Endothelial cell of umbilical vein (primary cell): ENCODE results near the gene MLYCD. TPM values are rescaled to one million over a fixed set of nuclear protein-coding genes. Genes with fewer than 3 reads are reported as not detected.

Experiments
- BruUV-seq: library from RNA; stranded (reverse); fragments of 400-500 nt; replicated peaks from 2 replicates; lab custom pipeline; 2021; lab: Mats Ljungman, UMichigan
- CTCF ChIA-PET: fragments of 300-600, 350-600 bp; sonication (Branson Sonifier 250); formaldehyde crosslinking; loops from one replicate; lab custom pipeline; 2021; ENCODE audit warnings: antibody characterized with exemption, inconsistent platforms; lab: Charles Lee
- POLR2A ChIA-PET: fragments of 300-600, 350-600 bp; sonication (Branson Sonifier 250); formaldehyde crosslinking; loops from one replicate; lab custom pipeline; 2021; ENCODE audit warnings: antibody characterized with exemption, inconsistent platforms; lab: Charles Lee
- DNase-seq: peaks from one replicate; pipeline ENCODE4 v3.0.0-alpha.2; 2011; ENCODE audit warnings: low read depth, low spot score
- FAIRE-seq: peaks from 2 replicates; lab custom pipeline; 2011; peaks lifted over from hg19 to GRCh38; lab: Jason Lieb, UNC
- H2AFZ ChIP-seq: 2 replicates; pipeline ENCODE4 v1.6.0; 2012; ENCODE audit warnings: low read depth, low read length, control low read depth, inconsistent platforms
- H3K27ac ChIP-seq: 2 replicates; pipeline ENCODE4 v1.5.1; 2011; ENCODE audit warnings: low read depth, mild to moderate bottlenecking, control low read depth, low read length, moderate library complexity; ENCODE audit not compliant: insufficient read depth
- H3K27me3 ChIP-seq, 2 experiments: 2 replicates each; pipeline versions ENCODE4 v1.6.0 to v1.6.1; 2011; ENCODE audit warnings: low read length in 2 of 2, mixed read lengths in 1 of 2; ENCODE audit not compliant: control insufficient read depth in 2 of 2, insufficient read depth in 2 of 2
- H3K36me3 ChIP-seq, 2 experiments: 2 replicates in 1 of 2; 3 replicates in 1 of 2; pipeline ENCODE4 v1.5.1; 2011; ENCODE audit warnings: low read length in 2 of 2, mild to moderate bottlenecking in 1 of 2, moderate library complexity in 1 of 2; ENCODE audit not compliant: control insufficient read depth in 2 of 2, insufficient read depth in 2 of 2; ENCODE audit errors: extremely low read depth in 1 of 2
- H3K4me1 ChIP-seq: 3 replicates; pipeline ENCODE4 v1.5.1; 2011; ENCODE audit warnings: mild to moderate bottlenecking, low read length; ENCODE audit not compliant: control insufficient read depth, insufficient read depth; ENCODE audit errors: extremely low read depth
- H3K4me2 ChIP-seq: 2 replicates; pipeline ENCODE4 v1.6.1; 2011; ENCODE audit warnings: low read length, control low read depth, mixed read lengths; ENCODE audit not compliant: insufficient read depth
- H3K4me3 ChIP-seq, 3 experiments: fragments of 200-600 bp in 1 of 3; sonication (generic), shearing (Covaris generic) in 1 of 3; replicated peaks in 1 of 3; 2 replicates each; pipeline ENCODE4 v1.5.1; 2011 to 2016; ENCODE audit warnings: control low read depth in 3 of 3, low read length in 3 of 3, mild to moderate bottlenecking in 2 of 3, inconsistent platforms in 1 of 3, low read depth in 1 of 3, moderate library complexity in 1 of 3; ENCODE audit not compliant: insufficient read depth in 1 of 3
- H3K79me2 ChIP-seq: 2 replicates; pipeline ENCODE4 v1.6.0; 2012; ENCODE audit warnings: low read length, inconsistent platforms; ENCODE audit not compliant: control insufficient read depth, insufficient read depth
- H3K9ac ChIP-seq: replicated peaks from 2 replicates; pipeline ENCODE3; 2011; ENCODE audit warnings: low read length, control low read depth; ENCODE audit not compliant: insufficient read depth; ENCODE audit errors: extremely low read depth
- H3K9me1 ChIP-seq: replicated peaks from 3 replicates; pipeline ENCODE4 v1.6.0; 2011; ENCODE audit warnings: mild to moderate bottlenecking, low read length; ENCODE audit not compliant: control insufficient read depth, insufficient read depth; ENCODE audit errors: extremely low read depth
- H3K9me3 ChIP-seq: replicated peaks from 2 replicates; pipeline ENCODE4 v1.5.1; 2012; ENCODE audit warnings: low read length, inconsistent platforms; ENCODE audit not compliant: control insufficient read depth, insufficient read depth
- H4K20me1 ChIP-seq: replicated peaks from 2 replicates; pipeline ENCODE3; 2011; ENCODE audit warnings: mild to moderate bottlenecking, low read length; ENCODE audit not compliant: control insufficient read depth, insufficient read depth; ENCODE audit errors: extremely low read depth
- EZH2 ChIP-seq: IDR thresholded peaks from 2 replicates; pipeline ENCODE4 v1.6.1; 2012; ENCODE audit warnings: borderline replicate concordance, low read depth, mild to moderate bottlenecking, moderate library complexity, low read length, inconsistent platforms; ENCODE audit not compliant: severe bottlenecking
- FOS ChIP-seq: IDR thresholded peaks from 2 replicates; pipeline ENCODE4 v1.6.1; 2011; ENCODE audit warnings: mild to moderate bottlenecking, low read length, moderate library complexity, borderline replicate concordance; ENCODE audit not compliant: insufficient read depth
- GATA2 ChIP-seq: IDR thresholded peaks from 2 replicates; pipeline ENCODE4 v1.7.0; 2011; ENCODE audit warnings: low read depth, mild to moderate bottlenecking, moderate library complexity, mixed read lengths, low read length; ENCODE audit not compliant: insufficient read length, insufficient read depth
- JUN ChIP-seq: IDR thresholded peaks from 2 replicates; pipeline ENCODE4 v1.6.1; 2011; ENCODE audit warnings: borderline replicate concordance, low read depth; ENCODE audit not compliant: insufficient read length, insufficient read depth
- MYC ChIP-seq: IDR thresholded peaks from one replicate; pipeline ENCODE4 v1.6.1; 2011; ENCODE audit warnings: mild to moderate bottlenecking, low read depth, low read length
- POLR2A ChIP-seq: IDR thresholded peaks from 2 replicates; pipeline ENCODE4 v1.6.1; 2012; ENCODE audit warnings: low read depth, mild to moderate bottlenecking, control low read depth, low read length
- POLR2AphosphoS5 ChIP-seq: IDR thresholded peaks from 2 replicates; pipeline ENCODE4 v1.6.1; 2012; ENCODE audit warnings: low read depth, mild to moderate bottlenecking, control low read depth, low read length, moderate library complexity; ENCODE audit not compliant: insufficient read depth
- dilution Hi-C: fragments of 300-500 bp; cut with MboI; formaldehyde crosslinking; loops from one replicate; pipeline ENCODE4 v1.15.0; 2019; ENCODE audit warnings: low sequenced_read_pairs; ENCODE audit not compliant: extremely low pct_ligation_motif_present
- intact Hi-C: fragments of 100-400 bp; cut with micrococcal nuclease; formaldehyde crosslinking; loops from one replicate; pipeline ENCODE4 v1.10.0; 2022
- polyA plus RNA-seq, 4 experiments: library from polyadenylated mRNA; depleted of rRNA in 3 of 4; stranded (reverse) in 3 of 4; unstranded in 1 of 4; fragments of >200 nt; gene quantifications; 2 replicates each; pipeline versions ENCODE4 v1.2.1 to v1.2.3, GENCODE V29; 2011 to 2012; ENCODE audit warnings: missing spikeins in 1 of 4
- total RNA-seq: library from RNA; stranded (reverse); gene quantifications from 2 replicates; pipeline ENCODE4 v1.2.3, GENCODE V29; 2021
- TF ChIP-seq, protein P1 (sequence below), 2 donors: IDR thresholded peaks; 1 replicate in 1 of 2; 2 replicates in 1 of 2; pipeline ENCODE4 v1.5.1; 2011; ENCODE audit warnings: low read length in 2 of 2, mild to moderate bottlenecking in 2 of 2, moderate library complexity in 2 of 2, control low read depth in 1 of 2, inconsistent platforms in 1 of 2, low read depth in 1 of 2; ENCODE audit not compliant: insufficient read depth in 1 of 2; ENCODE audit errors: extremely low read depth in 1 of 2
- TF ChIP-seq, protein P2 (sequence below): IDR thresholded peaks from 2 replicates; pipeline ENCODE4 v1.6.1; 2011; ENCODE audit not compliant: insufficient read depth, insufficient read length

MLYCD gene
- total and polyA plus RNA-seq, 2 donors (not counting 3 experiments of a cell fraction or from before 2014, with no cell fraction given) = 2.0 to 3.4 TPM

DNA sequence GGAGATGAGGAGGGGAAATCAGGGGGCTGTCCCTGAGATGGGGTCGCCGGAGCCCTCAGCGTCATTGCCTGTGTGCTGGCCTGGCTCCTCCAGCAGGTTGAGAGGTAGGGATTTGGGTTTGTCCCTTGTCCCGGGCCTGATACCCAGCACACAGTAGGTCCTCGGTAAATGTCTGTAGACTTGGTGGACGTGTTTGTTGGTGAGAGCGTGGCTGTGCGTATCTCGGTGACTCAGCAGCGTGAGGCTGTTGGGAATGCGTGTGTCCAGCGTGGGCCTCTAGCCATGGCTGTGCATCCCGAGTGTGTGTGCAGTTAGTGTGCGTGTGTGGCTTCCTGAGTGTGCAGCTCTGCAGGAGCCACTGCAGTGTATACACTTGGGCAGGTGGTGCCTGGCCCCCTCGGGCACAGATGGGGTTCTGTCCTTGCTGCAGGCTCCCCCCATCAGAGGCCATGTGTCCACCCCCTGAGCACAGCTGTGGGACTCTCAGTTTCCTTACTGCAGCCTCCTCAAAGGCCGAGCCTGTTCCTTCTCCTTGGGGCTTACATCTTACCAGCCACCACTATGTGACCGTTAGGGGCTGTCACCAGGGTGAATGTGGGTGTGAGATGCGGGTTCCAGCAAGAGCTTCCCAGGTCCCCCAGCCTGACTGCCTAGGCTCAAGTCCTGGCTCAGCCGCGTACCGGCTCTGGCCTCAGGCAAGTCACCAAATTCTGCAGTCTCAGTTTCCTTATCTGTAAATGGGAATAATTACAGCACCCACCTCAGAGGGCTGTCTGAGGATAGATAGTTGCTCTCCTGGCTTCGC, 74.9 kb downstream of the MLYCD start:
- H3K4me2 ChIP-seq = no peak overlapping the region
- DNase-seq (no peak), FAIRE-seq (no peak)
- H3K36me3 ChIP-seq = no peaks in the 10 kb centered on the region
- H3K79me2 ChIP-seq = no peaks in the 10 kb centered on the region
- H3K9me3 ChIP-seq = no peaks in the 10 kb centered on the region
- H3K9ac ChIP-seq = no peak overlapping the region
- no peak overlapping the region for H3K4me3 ChIP-seq
- H3K27ac ChIP-seq = no peak overlapping the region
- peaks cover 4 to 6% of the 10 kb centered on the region in 2 experiments for H3K27me3 ChIP-seq
- no peaks in the 10 kb centered on the region for H3K4me1 ChIP-seq
- ChIA-PET CTCF (no interaction called here), POLR2A (no interaction called here)
- BruUV-seq = no TSS peak
- H3K9me1 ChIP-seq = no peaks in the 10 kb centered on the region
- H4K20me1 ChIP-seq = no peaks in the 10 kb centered on the region
- TF ChIP-seq, protein P1, sequence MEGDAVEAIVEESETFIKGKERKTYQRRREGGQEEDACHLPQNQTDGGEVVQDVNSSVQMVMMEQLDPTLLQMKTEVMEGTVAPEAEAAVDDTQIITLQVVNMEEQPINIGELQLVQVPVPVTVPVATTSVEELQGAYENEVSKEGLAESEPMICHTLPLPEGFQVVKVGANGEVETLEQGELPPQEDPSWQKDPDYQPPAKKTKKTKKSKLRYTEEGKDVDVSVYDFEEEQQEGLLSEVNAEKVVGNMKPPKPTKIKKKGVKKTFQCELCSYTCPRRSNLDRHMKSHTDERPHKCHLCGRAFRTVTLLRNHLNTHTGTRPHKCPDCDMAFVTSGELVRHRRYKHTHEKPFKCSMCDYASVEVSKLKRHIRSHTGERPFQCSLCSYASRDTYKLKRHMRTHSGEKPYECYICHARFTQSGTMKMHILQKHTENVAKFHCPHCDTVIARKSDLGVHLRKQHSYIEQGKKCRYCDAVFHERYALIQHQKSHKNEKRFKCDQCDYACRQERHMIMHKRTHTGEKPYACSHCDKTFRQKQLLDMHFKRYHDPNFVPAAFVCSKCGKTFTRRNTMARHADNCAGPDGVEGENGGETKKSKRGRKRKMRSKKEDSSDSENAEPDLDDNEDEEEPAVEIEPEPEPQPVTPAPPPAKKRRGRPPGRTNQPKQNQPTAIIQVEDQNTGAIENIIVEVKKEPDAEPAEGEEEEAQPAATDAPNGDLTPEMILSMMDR (IDR thresholded peaks at IDR 0.05; ENCODE audit: extremely low read depth in 1 of 2, insufficient read depth in 1 of 2, low read depth in 1 of 2, low read length in 2 of 2) = no peak
- TF ChIP-seq MYC (no peak), FOS (no peak), POLR2A (no peak), JUN (no peak), GATA2 (no peak), EZH2 (no peak), POLR2AphosphoS5 (no peak)
- TF ChIP-seq, protein P2, sequence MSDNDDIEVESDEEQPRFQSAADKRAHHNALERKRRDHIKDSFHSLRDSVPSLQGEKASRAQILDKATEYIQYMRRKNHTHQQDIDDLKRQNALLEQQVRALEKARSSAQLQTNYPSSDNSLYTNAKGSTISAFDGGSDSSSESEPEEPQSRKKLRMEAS = no peak
- dilution Hi-C loops (no loop called here), intact Hi-C loops (no loop called here)
- H2AFZ ChIP-seq = no peak overlapping the region
